Aorta (tissue), 5 donors: ENCODE measurements around the gene SPAG16. TPM values are rescaled to one million over a fixed set of nuclear protein-coding genes. Genes with fewer than 3 reads are reported as not detected.

Source experiments
- ATAC-seq: fragments of 200-7000 bp; cut with Tn5 transposase; one replicate; pipeline ENCODE4 v1.9.1; 2022; ENCODE audit warnings: moderate library complexity; ENCODE audit not compliant: low FRiP score
- DNase-seq, 2 donors: peaks; one replicate each; pipeline ENCODE4 v3.0.0-alpha.2; 2020
- H3K27ac ChIP-seq, 2 donors: one replicate each; pipeline ENCODE4 v1.5.1; 2013; ENCODE audit warnings: low read length in 2 of 2, mild to moderate bottlenecking in 2 of 2, moderate library complexity in 2 of 2, control low read depth in 1 of 2, inconsistent platforms in 1 of 2, low read depth in 1 of 2
- H3K27me3 ChIP-seq, 2 donors: one replicate each; pipeline ENCODE4 v1.6.1; 2013; ENCODE audit warnings: control low read depth in 1 of 2, low read length in 1 of 2, mild to moderate bottlenecking in 1 of 2, moderate library complexity in 1 of 2; ENCODE audit not compliant: insufficient read depth in 2 of 2, control insufficient read depth in 1 of 2
- H3K36me3 ChIP-seq, 2 donors: one replicate each; pipeline ENCODE4 v1.6.1; 2013; ENCODE audit warnings: control low read depth in 1 of 2, low read length in 1 of 2, mild to moderate bottlenecking in 1 of 2; ENCODE audit not compliant: insufficient read depth in 2 of 2, control insufficient read depth in 1 of 2
- H3K4me1 ChIP-seq, 2 donors: one replicate each; pipeline ENCODE4 v1.6.1; 2013; ENCODE audit warnings: low read length in 2 of 2, control low read depth in 1 of 2, mild to moderate bottlenecking in 1 of 2, moderate library complexity in 1 of 2; ENCODE audit not compliant: insufficient read depth in 2 of 2, control insufficient read depth in 1 of 2
- H3K4me3 ChIP-seq, 2 donors: one replicate each; pipeline ENCODE4 v1.5.1; 2013; ENCODE audit warnings: low read length in 2 of 2, control low read depth in 1 of 2, mild to moderate bottlenecking in 1 of 2
- H3K9me3 ChIP-seq: one replicate; pipeline ENCODE4 v1.6.1; 2013; ENCODE audit warnings: mild to moderate bottlenecking, low read length; ENCODE audit not compliant: control insufficient read depth
- WGBS, 2 donors: extraction: QIAGEN DNeasy Blood & Tissue Kit; methylation state at CpG; one replicate each; pipeline ENCODE4 v1.1.7; 2013; 5-methylcytosine and 5-hydroxymethylcytosine counted together
- intact Hi-C, 2 donors: fragments of 100-400 bp; cut with DNase I; formaldehyde crosslinking; loops; one replicate each; pipeline versions ENCODE4 v1.14.2 to v1.15.0; 2022
- polyA plus RNA-seq, 2 donors: library from polyadenylated mRNA; stranded (reverse); fragments of 200-250 nt; gene quantifications; one replicate each; pipeline ENCODE4 v1.2.3, GENCODE V29; 2013
- total RNA-seq, 2 donors: library from RNA; stranded (reverse); fragmentation: NEBNext Ultra II Directional; extraction: Animal tissue kit (Norgen Biotek cat#: 25700); gene quantifications; one replicate each; pipeline ENCODE4 v1.2.1, GENCODE V29; 2021
- donor health status: healthy with polysubstance abuse.
- donor health status: Bipolar disorder and iron deficiency.
- donor health status: DM: no; HTN: no; CAD: no.
- donor health status: DM: no; HTN: no; CAD: no.
- donor health status: DM: yes; HTN: yes; CAD: no.

Gene SPAG16
- total and polyA plus RNA-seq, 4 donors, result 23.7 to 36.1 (median 24.4) TPM

- Histone ChIP-seq H3K27me3 (no peaks in the 10 kb centered on the region), H3K36me3 (no peaks in the 10 kb centered on the region), H3K9me3 (no peaks in the 10 kb centered on the region), H3K27ac (no peak overlapping the region), H3K4me3 (no peak overlapping the region), H3K4me1 (no peaks in the 10 kb centered on the region)
- DNase-seq (no peak), ATAC-seq (no peak)
- 57 to 67% methylated on average over 1 of the region's 1 CpG for WGBS, 2 donors
- intact Hi-C loops, result no loop called here
Observed at GRCh38 chr2:214358506-214358905, 1074.2 kb downstream of the SPAG16 start.

GRCh38 chr2:214361116-214361515 is 1076.9 kb downstream of the SPAG16 start:
- intact Hi-C loops, result no loop called here
- DNase-seq, result no peak
- Histone ChIP-seq H3K36me3 (no peaks in the 10 kb centered on the region), H3K27me3 (no peaks in the 10 kb centered on the region), H3K4me3 (no peak overlapping the region), H3K4me1 (no peaks in the 10 kb centered on the region), H3K9me3 (no peaks in the 10 kb centered on the region), H3K27ac (no peak overlapping the region)
- ATAC-seq, result no peak
- WGBS, 2 donors, result 89% methylated on average over 4 of the region's 4 CpGs

GRCh38 chr2:214365549-214365948 is 1081.3 kb downstream of the SPAG16 start:
- Histone ChIP-seq H3K27ac (no peak overlapping the region), H3K27me3 (no peaks in the 10 kb centered on the region), H3K4me3 (no peak overlapping the region), H3K36me3 (no peaks in the 10 kb centered on the region), H3K4me1 (no peaks in the 10 kb centered on the region), H3K9me3 (no peaks in the 10 kb centered on the region)
- intact Hi-C loops, result no loop called here
- 59 to 73% methylated on average over 1 of the region's 1 CpG for WGBS, 2 donors
- no peak for DNase-seq
- ATAC-seq, result no peak

GRCh38 chr2:214367171-214367570 is 1082.9 kb downstream of the SPAG16 start:
- intact Hi-C loops, result no loop called here

GRCh38 chr2:214376618-214377285 is 1092.5 kb downstream of the SPAG16 start:
- H3K27ac ChIP-seq, result no peak overlapping the region
- no peaks in the 10 kb centered on the region for H3K4me1 ChIP-seq
- no peaks in the 10 kb centered on the region for H3K9me3 ChIP-seq
- H3K4me3 ChIP-seq, result no peak overlapping the region
- H3K36me3 ChIP-seq, result no peaks in the 10 kb centered on the region
- no peaks in the 10 kb centered on the region for H3K27me3 ChIP-seq
- 86% methylated on average over 7 of the region's 7 CpGs for WGBS, 2 donors
- DNase-seq (no peak), ATAC-seq (no peak)
- intact Hi-C loops, result no loop called here

More at GRCh38 chr2:214367171-214367570, 1082.9 kb downstream of the SPAG16 start:
- ATAC-seq, result no peak
- DNase-seq, result no peak
- Histone ChIP-seq H3K27me3 (no peaks in the 10 kb centered on the region), H3K27ac (no peak overlapping the region), H3K4me3 (no peak overlapping the region), H3K4me1 (no peaks in the 10 kb centered on the region), H3K9me3 (no peaks in the 10 kb centered on the region), H3K36me3 (no peaks in the 10 kb centered on the region)
- WGBS, 2 donors, result 52 to 57% methylated on average over 3 of the region's 3 CpGs

- WGBS, 2 donors, result 93 to 94% methylated on average over 5 of the region's 5 CpGs
- DNase-seq, result no peak
- no peak for ATAC-seq
- no peaks in the 10 kb centered on the region for H3K36me3 ChIP-seq
- no peak overlapping the region for H3K27ac ChIP-seq
- no peaks in the 10 kb centered on the region for H3K9me3 ChIP-seq
- H3K27me3 ChIP-seq, result no peaks in the 10 kb centered on the region
- H3K4me1 ChIP-seq, result no peaks in the 10 kb centered on the region
- intact Hi-C loops, result no loop called here
- H3K4me3 ChIP-seq, result no peak overlapping the region
Observed at GRCh38 chr2:214377286-214377624, 1093.0 kb downstream of the SPAG16 start.

- Histone ChIP-seq H3K4me3 (no peak overlapping the region), H3K4me1 (no peaks in the 10 kb centered on the region), H3K27ac (no peak overlapping the region), H3K36me3 (no peaks in the 10 kb centered on the region), H3K9me3 (no peaks in the 10 kb centered on the region), H3K27me3 (no peaks in the 10 kb centered on the region)
- no peak for DNase-seq
- no peak for ATAC-seq
- intact Hi-C loops, result no loop called here
- WGBS, 2 donors, result 39 to 41% methylated on average over 3 of the region's 3 CpGs
Observed at GRCh38 chr2:214378455-214379103, 1094.3 kb downstream of the SPAG16 start.

- H3K9me3 ChIP-seq, result no peaks in the 10 kb centered on the region
- DNase-seq (no peak), ATAC-seq (no peak)
- no peak overlapping the region for H3K4me3 ChIP-seq
- 53 to 74% methylated on average over 1 of the region's 1 CpG for WGBS, 2 donors
- no peak overlapping the region for H3K27ac ChIP-seq
- H3K27me3 ChIP-seq, result no peaks in the 10 kb centered on the region
- H3K36me3 ChIP-seq, result no peaks in the 10 kb centered on the region
- intact Hi-C loops, result no loop called here
- H3K4me1 ChIP-seq, result no peaks in the 10 kb centered on the region
Observed at GRCh38 chr2:214379227-214379626, 1095.0 kb downstream of the SPAG16 start.

GRCh38 chr2:214380681-214381080 is 1096.4 kb downstream of the SPAG16 start:
- Histone ChIP-seq H3K4me3 (no peak overlapping the region), H3K9me3 (no peaks in the 10 kb centered on the region), H3K27me3 (no peaks in the 10 kb centered on the region), H3K4me1 (no peaks in the 10 kb centered on the region), H3K36me3 (no peaks in the 10 kb centered on the region), H3K27ac (no peak overlapping the region)
- DNase-seq (no peak), ATAC-seq (no peak)
- WGBS, 2 donors, result 81 to 82% methylated on average over 5 of the region's 5 CpGs
- intact Hi-C loops, result no loop called here
